Stimulated activated CD4-positive, alpha-beta T cell treated with anti-CD3 and anti-CD28 coated beads, Interleukin-1b, Interleukin-23, amount 100 ng/mL, for 24 hours (primary cell): ENCODE measurements around the gene TEX2.
"Not testable (repeated sequence)": the region's sequence is repeated elsewhere in the genome, so short reads cannot be mapped to it uniquely, and the experiment has no call there.

Experiments
- DNase-seq, 4 experiments: peaks; one replicate each; pipeline ENCODE4 v3.0.0-alpha.2; 2020; ENCODE audit warnings: low read depth in 4 of 4, low spot score in 1 of 4

Gene TEX2

GRCh38 chr17:64216000-64216337 is 47.1 kb downstream of the TEX2 start:
- no peak for DNase-seq

- DNase-seq: no peak
Observed at GRCh38 chr17:64214950-64215349, 48.1 kb downstream of the TEX2 start.

- no peak for DNase-seq
Observed at GRCh38 chr17:64213995-64214811, 48.9 kb downstream of the TEX2 start.

GRCh38 chr17:64212122-64212521 is 50.9 kb downstream of the TEX2 start:
- no peak for DNase-seq

GRCh38 chr17:64209983-64210382 is 53.1 kb downstream of the TEX2 start:
- no peak for DNase-seq

GRCh38 chr17:64209356-64209941 is 53.6 kb downstream of the TEX2 start:
- DNase-seq: no peak

- not testable (repeated sequence) for DNase-seq
Observed at GRCh38 chr17:64208656-64209055, 54.4 kb downstream of the TEX2 start.

GRCh38 chr17:64205804-64206203 is 57.3 kb downstream of the TEX2 start:
- no peak for DNase-seq

GRCh38 chr17:64203630-64204029 is 59.4 kb downstream of the TEX2 start:
- DNase-seq: no peak

- no peak for DNase-seq
Observed at GRCh38 chr17:64202683-64203344, 60.2 kb downstream of the TEX2 start.

- DNase-seq: no peak
Observed at GRCh38 chr17:64200080-64201032, 62.7 kb downstream of the TEX2 start.

GRCh38 chr17:64198331-64199090 is 64.5 kb downstream of the TEX2 start:
- no peak for DNase-seq

- no peak for DNase-seq
Observed at GRCh38 chr17:64196601-64197000, 66.5 kb downstream of the TEX2 start.

- no peak for DNase-seq
Observed at GRCh38 chr17:64193561-64193960, 69.5 kb downstream of the TEX2 start.

- no peak for DNase-seq
Observed at GRCh38 chr17:64192589-64192988, 70.5 kb downstream of the TEX2 start.

- DNase-seq: no peak
Observed at GRCh38 chr17:64190472-64190871, 72.6 kb downstream of the TEX2 start.

GRCh38 chr17:64188088-64188487 is 75.0 kb downstream of the TEX2 start:
- DNase-seq: no peak

- DNase-seq: no peak
Observed at GRCh38 chr17:64187093-64187895, 75.8 kb downstream of the TEX2 start.

GRCh38 chr17:64186171-64187092 is 76.6 kb downstream of the TEX2 start:
- no peak for DNase-seq
